Karpas-422 (cell line): ENCODE data around the gene ZNF519. TPM values are rescaled to one million over a fixed set of nuclear protein-coding genes. Genes with fewer than 3 reads are reported as not detected.
"Not testable (repeated sequence)": the region's sequence is repeated elsewhere in the genome, so short reads cannot be mapped to it uniquely, and the experiment has no call there.

Source experiments
- DNase-seq: peaks from one replicate; pipeline ENCODE4 v3.0.0-alpha.2; 2015
- H2AFZ ChIP-seq: fragments of 200-600 bp; sonication (generic); 2 replicates; pipeline ENCODE4 v1.6.1; 2014; ENCODE audit warnings: antibody characterized with exemption, low read length, mixed read lengths
- H3K27ac ChIP-seq: fragments of 200-600 bp; sonication (generic); 2 replicates; pipeline ENCODE4 v1.5.1; 2014; ENCODE audit warnings: mild to moderate bottlenecking, low read length, moderate library complexity
- H3K27me3 ChIP-seq: fragments of 200-600 bp; sonication (generic); 2 replicates; pipeline ENCODE4 v1.6.1; 2014; ENCODE audit warnings: low read length, mixed read lengths
- H3K36me3 ChIP-seq: fragments of 200-600 bp; sonication (generic); 2 replicates; pipeline ENCODE4 v1.6.1; 2014; ENCODE audit warnings: low read length, mixed read lengths; ENCODE audit not compliant: insufficient read depth
- H3K4me1 ChIP-seq: fragments of 200-600 bp; sonication (generic); 2 replicates; pipeline ENCODE4 v1.6.1; 2014; ENCODE audit warnings: mild to moderate bottlenecking, low read length, mixed read lengths
- H3K4me2 ChIP-seq: fragments of 200-600 bp; sonication (generic); 2 replicates; pipeline ENCODE4 v1.6.1; 2014; ENCODE audit warnings: low read length, low read depth, mild to moderate bottlenecking; ENCODE audit not compliant: poor library complexity, severe bottlenecking
- H3K4me3 ChIP-seq: fragments of 200-600 bp; sonication (generic); 2 replicates; pipeline ENCODE4 v1.5.1; 2014; ENCODE audit warnings: mild to moderate bottlenecking, antibody characterized with exemption, low read length, mixed read lengths
- H3K79me2 ChIP-seq: fragments of 200-600 bp; sonication (generic); 2 replicates; pipeline ENCODE4 v1.6.1; 2014; ENCODE audit warnings: mild to moderate bottlenecking, low read length, mixed read lengths
- H3K9ac ChIP-seq: fragments of 200-600 bp; sonication (generic); 2 replicates; pipeline ENCODE4 v1.6.0; 2014; ENCODE audit warnings: low read length
- H3K9me2 ChIP-seq: fragments of 200-600 bp; sonication (generic), shearing (Covaris generic); replicated peaks from 2 replicates; pipeline ENCODE4 v1.6.0; 2014; ENCODE audit warnings: mild to moderate bottlenecking, low read length, moderate library complexity; ENCODE audit not compliant: insufficient read depth
- H3K9me3 ChIP-seq: fragments of 300-700, 200-600 bp; sonication (generic); 2 replicates; pipeline ENCODE4 v1.6.1; 2014; ENCODE audit warnings: low read length, mixed read lengths
- H4K20me1 ChIP-seq: fragments of 200-600 bp; sonication (generic); 2 replicates; pipeline ENCODE4 v1.6.1; 2014; ENCODE audit warnings: mild to moderate bottlenecking, antibody characterized with exemption, low read length, low read depth; ENCODE audit not compliant: insufficient read depth
- total RNA-seq: library from RNA; depleted of rRNA; stranded (reverse); fragments of >200 nt; shearing (Covaris generic); gene quantifications from 2 replicates; pipeline ENCODE4 v1.2.3, GENCODE V29; 2014; ENCODE audit warnings: low replicate concordance

Gene ZNF519
- total RNA-seq, 1 experiment from 2014 or later, result 29.0 TPM

GRCh38 chr18:14149916-14150420 is 17.7 kb upstream of the ZNF519 start:
- H3K27me3 ChIP-seq, H3K27ac ChIP-seq, H3K9me3 ChIP-seq: not testable (repeated sequence)

GRCh38 chr18:14149121-14149850 is 17.1 kb upstream of the ZNF519 start:
- not testable (repeated sequence) for H3K9me3 ChIP-seq, H3K79me2 ChIP-seq, H3K4me3 ChIP-seq, H2AFZ ChIP-seq, H3K27me3 ChIP-seq, H3K4me2 ChIP-seq, H3K9me2 ChIP-seq, H3K36me3 ChIP-seq, H4K20me1 ChIP-seq, H3K9ac ChIP-seq, H3K27ac ChIP-seq, DNase-seq, H3K4me1 ChIP-seq

More at GRCh38 chr18:14149916-14150420, 17.7 kb upstream of the ZNF519 start:
- H3K4me3 ChIP-seq, H3K4me1 ChIP-seq, DNase-seq, H3K9ac ChIP-seq, H3K79me2 ChIP-seq, H2AFZ ChIP-seq, H3K9me2 ChIP-seq, H3K36me3 ChIP-seq, H4K20me1 ChIP-seq, H3K4me2 ChIP-seq: not testable (repeated sequence)

GRCh38 chr18:14147935-14148865 is 16.0 kb upstream of the ZNF519 start:
- H4K20me1 ChIP-seq, H2AFZ ChIP-seq, DNase-seq, H3K4me2 ChIP-seq, H3K9ac ChIP-seq, H3K4me1 ChIP-seq, H3K9me2 ChIP-seq, H3K27me3 ChIP-seq, H3K27ac ChIP-seq, H3K9me3 ChIP-seq, H3K4me3 ChIP-seq, H3K36me3 ChIP-seq, H3K79me2 ChIP-seq: not testable (repeated sequence)

GRCh38 chr18:14146771-14147170 is 14.5 kb upstream of the ZNF519 start:
- H3K9me3 ChIP-seq, DNase-seq, H3K4me1 ChIP-seq, H3K9me2 ChIP-seq, H3K27ac ChIP-seq, H3K9ac ChIP-seq, H2AFZ ChIP-seq, H3K4me2 ChIP-seq, H4K20me1 ChIP-seq, H3K4me3 ChIP-seq, H3K79me2 ChIP-seq, H3K27me3 ChIP-seq, H3K36me3 ChIP-seq: not testable (repeated sequence)

- not testable (repeated sequence) for H3K4me1 ChIP-seq, H3K9me2 ChIP-seq, H3K27me3 ChIP-seq, H3K79me2 ChIP-seq, H3K4me2 ChIP-seq, H3K27ac ChIP-seq, H4K20me1 ChIP-seq, H2AFZ ChIP-seq, DNase-seq, H3K36me3 ChIP-seq, H3K4me3 ChIP-seq, H3K9me3 ChIP-seq, H3K9ac ChIP-seq
These were observed 13.5 kb upstream of the ZNF519 start for GRCh38 chr18:14145581-14146338.

GRCh38 chr18:14145021-14145420 is 12.8 kb upstream of the ZNF519 start:
- not testable (repeated sequence) for H3K79me2 ChIP-seq, H3K36me3 ChIP-seq, DNase-seq, H3K9me3 ChIP-seq, H4K20me1 ChIP-seq, H3K4me3 ChIP-seq, H2AFZ ChIP-seq, H3K9ac ChIP-seq, H3K4me2 ChIP-seq, H3K9me2 ChIP-seq, H3K4me1 ChIP-seq, H3K27me3 ChIP-seq, H3K27ac ChIP-seq

GRCh38 chr18:14144628-14144895 is 12.3 kb upstream of the ZNF519 start:
- Histone ChIP-seq H4K20me1 (no peaks in the 10 kb centered on the region), H3K9me3 (no peaks in the 10 kb centered on the region), H3K4me2 (no peak overlapping the region), H3K4me1 (no peaks in the 10 kb centered on the region), H3K36me3 (no peaks in the 10 kb centered on the region), H3K79me2 (no peaks in the 10 kb centered on the region), H3K27ac (no peak overlapping the region), H3K9me2 (no peaks in the 10 kb centered on the region), H2AFZ (no peak overlapping the region), H3K9ac (no peak overlapping the region), H3K4me3 (no peak overlapping the region), H3K27me3 (no peaks in the 10 kb centered on the region)
- no peak for DNase-seq
